ENCODE measurements around the gene ZFTA. TPM values are rescaled to one million over a fixed set of nuclear protein-coding genes. Genes with fewer than 3 reads are reported as not detected.

ZFTA gene
- total and polyA plus RNA-seq, 8 donors: 9.2 to 40.0 (median 32.4) TPM

GRCh38 chr11:63765688-63766241 is 2.8 kb downstream of the ZFTA start:
- TF ChIP-seq CTCF (IDR thresholded peaks at IDR 0.05): no peak
- Histone ChIP-seq H3K27ac (no peak overlapping the region), H3K9me3 (no peaks in the 10 kb centered on the region), H3K27me3 (peaks cover 0 to 22% of the 10 kb centered on the region in 2 donors), H3K36me3 (peaks cover 0 to 23% of the 10 kb centered on the region in 2 donors), H3K4me1 (peaks cover 4 to 36% of the 10 kb centered on the region in 2 donors), H3K4me3 (no peak overlapping the region)
- ATAC-seq (no peak), DNase-seq (no peak)
- intact Hi-C loops (cut with DNase I): loop anchor here in 1 of 2 donors (10.0 kb wide), 1 partner anchor 179 kb away; no protein-coding TSS in a partner anchor

- Histone ChIP-seq H3K9me3 (no peaks in the 10 kb centered on the region), H3K4me3 (no peak overlapping the region), H3K4me1 (peaks cover 4 to 28% of the 10 kb centered on the region in 2 donors), H3K36me3 (peaks cover 0 to 31% of the 10 kb centered on the region in 2 donors), H3K27me3 (peaks cover 0 to 14% of the 10 kb centered on the region in 2 donors), H3K27ac (no peak overlapping the region)
- TF ChIP-seq CTCF (IDR thresholded peaks at IDR 0.05): no peak
- ATAC-seq: no peak
- intact Hi-C loops (cut with DNase I): loop anchor here in 1 of 2 donors (10.0 kb wide), 1 partner anchor 180 kb away; no protein-coding TSS in a partner anchor
- DNase-seq: no peak
Observed at GRCh38 chr11:63764679-63765647, 3.6 kb downstream of the ZFTA start.

GRCh38 chr11:63764340-63764678 is 4.3 kb downstream of the ZFTA start:
- ATAC-seq: no peak
- Histone ChIP-seq H3K27me3 (peaks cover 0 to 8% of the 10 kb centered on the region in 2 donors), H3K9me3 (no peaks in the 10 kb centered on the region), H3K36me3 (peaks cover 0 to 36% of the 10 kb centered on the region in 2 donors), H3K4me3 (no peak overlapping the region), H3K4me1 (peaks cover 4 to 22% of the 10 kb centered on the region in 2 donors), H3K27ac (no peak overlapping the region)
- no peak for DNase-seq
- intact Hi-C loops (cut with DNase I): loop anchor here in 1 of 2 donors (10.0 kb wide), 1 partner anchor 180 kb away; no protein-coding TSS in a partner anchor
- TF ChIP-seq CTCF (IDR thresholded peaks at IDR 0.05): no peak

- Histone ChIP-seq H3K36me3 (peaks cover 0 to 42% of the 10 kb centered on the region in 2 donors), H3K27ac (no peak overlapping the region), H3K9me3 (no peaks in the 10 kb centered on the region), H3K4me1 (peaks cover 4 to 16% of the 10 kb centered on the region in 2 donors), H3K4me3 (no peak overlapping the region), H3K27me3 (peaks cover 0 to 2% of the 10 kb centered on the region in 2 donors)
- no peak for TF ChIP-seq CTCF (IDR thresholded peaks at IDR 0.05)
- DNase-seq (no peak), ATAC-seq (no peak)
- intact Hi-C loops (cut with DNase I): loop anchor here in 1 of 2 donors (10.0 kb wide), 1 partner anchor 181 kb away; no protein-coding TSS in a partner anchor
Observed at GRCh38 chr11:63763496-63764339, 4.9 kb downstream of the ZFTA start.

Measured in left lung (tissue), 10 donors.